Stomach (tissue), 4 donors: Measurements from ENCODE around the gene TMEM131.

Source experiments
- EP300 ChIP-seq: sonication (generic); formaldehyde crosslinking; IDR thresholded peaks from one replicate; pipeline ENCODE4 v1.6.1; 2017; ENCODE audit warnings: antibody characterized with exemption
- TF ChIP-seq, protein P1 (sequence below), 7 experiments: fragments of 450-650 bp in 4 of 7; fragments of 200-600 bp in 3 of 7; sonication (generic) in 3 of 7; IDR thresholded peaks; one replicate each; pipeline ENCODE4 v1.5.1; 2016 to 2019; ENCODE audit warnings: antibody characterized with exemption in 7 of 7, control low read depth in 2 of 7, mild to moderate bottlenecking in 1 of 7

DNA sequence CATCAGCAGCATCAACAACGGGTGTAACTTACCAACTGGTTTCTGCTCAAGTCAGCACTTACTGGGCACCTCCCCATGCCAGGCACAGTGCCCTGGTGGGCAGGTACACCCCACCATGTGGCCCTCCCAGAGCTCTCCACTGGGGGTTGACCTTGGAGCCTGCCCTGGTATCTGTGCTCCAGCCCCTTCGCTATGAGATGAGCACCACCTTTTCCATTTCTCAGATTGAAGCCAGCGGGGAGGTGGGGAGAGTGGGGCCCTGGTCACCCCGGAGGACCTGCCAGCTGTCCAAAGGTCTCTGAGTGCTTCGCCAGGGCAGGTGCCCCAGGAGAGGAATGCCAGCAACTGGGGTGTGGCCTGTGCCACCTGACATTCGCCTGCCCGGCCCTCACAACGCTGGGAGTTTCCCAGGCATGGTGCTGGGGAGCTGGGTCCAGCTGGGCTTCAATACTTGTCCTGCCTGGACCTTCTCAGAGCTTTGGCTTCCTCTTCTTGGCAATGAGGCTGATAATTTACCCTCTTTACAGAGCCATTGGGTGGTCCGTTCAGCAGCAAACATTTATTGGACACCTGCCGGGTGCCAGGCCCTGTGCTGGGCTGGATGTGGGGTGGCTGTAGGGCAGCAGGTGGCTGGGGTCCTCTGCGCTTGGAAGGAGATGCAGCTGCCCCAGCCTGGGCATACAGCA, 288.2 kb downstream of the TMEM131 start:
- TF ChIP-seq, protein P1, sequence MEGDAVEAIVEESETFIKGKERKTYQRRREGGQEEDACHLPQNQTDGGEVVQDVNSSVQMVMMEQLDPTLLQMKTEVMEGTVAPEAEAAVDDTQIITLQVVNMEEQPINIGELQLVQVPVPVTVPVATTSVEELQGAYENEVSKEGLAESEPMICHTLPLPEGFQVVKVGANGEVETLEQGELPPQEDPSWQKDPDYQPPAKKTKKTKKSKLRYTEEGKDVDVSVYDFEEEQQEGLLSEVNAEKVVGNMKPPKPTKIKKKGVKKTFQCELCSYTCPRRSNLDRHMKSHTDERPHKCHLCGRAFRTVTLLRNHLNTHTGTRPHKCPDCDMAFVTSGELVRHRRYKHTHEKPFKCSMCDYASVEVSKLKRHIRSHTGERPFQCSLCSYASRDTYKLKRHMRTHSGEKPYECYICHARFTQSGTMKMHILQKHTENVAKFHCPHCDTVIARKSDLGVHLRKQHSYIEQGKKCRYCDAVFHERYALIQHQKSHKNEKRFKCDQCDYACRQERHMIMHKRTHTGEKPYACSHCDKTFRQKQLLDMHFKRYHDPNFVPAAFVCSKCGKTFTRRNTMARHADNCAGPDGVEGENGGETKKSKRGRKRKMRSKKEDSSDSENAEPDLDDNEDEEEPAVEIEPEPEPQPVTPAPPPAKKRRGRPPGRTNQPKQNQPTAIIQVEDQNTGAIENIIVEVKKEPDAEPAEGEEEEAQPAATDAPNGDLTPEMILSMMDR (IDR thresholded peaks at IDR 0.05), result no peak
- no peak for TF ChIP-seq EP300
